Measurements from ENCODE around the gene PPP1R14B.

- TF ChIP-seq, protein P1, sequence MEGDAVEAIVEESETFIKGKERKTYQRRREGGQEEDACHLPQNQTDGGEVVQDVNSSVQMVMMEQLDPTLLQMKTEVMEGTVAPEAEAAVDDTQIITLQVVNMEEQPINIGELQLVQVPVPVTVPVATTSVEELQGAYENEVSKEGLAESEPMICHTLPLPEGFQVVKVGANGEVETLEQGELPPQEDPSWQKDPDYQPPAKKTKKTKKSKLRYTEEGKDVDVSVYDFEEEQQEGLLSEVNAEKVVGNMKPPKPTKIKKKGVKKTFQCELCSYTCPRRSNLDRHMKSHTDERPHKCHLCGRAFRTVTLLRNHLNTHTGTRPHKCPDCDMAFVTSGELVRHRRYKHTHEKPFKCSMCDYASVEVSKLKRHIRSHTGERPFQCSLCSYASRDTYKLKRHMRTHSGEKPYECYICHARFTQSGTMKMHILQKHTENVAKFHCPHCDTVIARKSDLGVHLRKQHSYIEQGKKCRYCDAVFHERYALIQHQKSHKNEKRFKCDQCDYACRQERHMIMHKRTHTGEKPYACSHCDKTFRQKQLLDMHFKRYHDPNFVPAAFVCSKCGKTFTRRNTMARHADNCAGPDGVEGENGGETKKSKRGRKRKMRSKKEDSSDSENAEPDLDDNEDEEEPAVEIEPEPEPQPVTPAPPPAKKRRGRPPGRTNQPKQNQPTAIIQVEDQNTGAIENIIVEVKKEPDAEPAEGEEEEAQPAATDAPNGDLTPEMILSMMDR (IDR thresholded peaks at IDR 0.05): no peak
- no peak for TF ChIP-seq POLR2A (IDR thresholded peaks at IDR 0.05)
Measured at GRCh38 chr11:64294774-64295173, 48.0 kb upstream of the PPP1R14B start.

All from uterus (tissue), 2 donors.